Dendritic cell treated with granulocyte-macrophage colony-stimulating factor and Interleukin-4, amounts not matched to agents 40 ng/mL and 50 ng/mL, for 4 days (primary cell): Measurements from ENCODE around the gene MT2A.

ENCODE experiments used
- H3K27ac Mint-ChIP-seq: one replicate; pipeline ENCODE4 v1.8.0; 2022; ENCODE audit warnings: mild to moderate bottlenecking, mixed read lengths
- H3K27me3 Mint-ChIP-seq: one replicate; pipeline ENCODE4 v1.8.0; 2022; ENCODE audit warnings: mild to moderate bottlenecking, mixed read lengths
- H3K36me3 Mint-ChIP-seq: one replicate; pipeline ENCODE4 v1.8.0; 2022; ENCODE audit warnings: low read depth, mixed read lengths
- H3K4me1 Mint-ChIP-seq: one replicate; pipeline ENCODE4 v1.8.0; 2022; ENCODE audit warnings: low read depth, mixed read lengths
- H3K4me3 Mint-ChIP-seq: one replicate; pipeline ENCODE4 v1.8.0; 2022; ENCODE audit warnings: mild to moderate bottlenecking, moderate library complexity, mixed read lengths
- H3K9me3 Mint-ChIP-seq: one replicate; pipeline ENCODE4 v1.8.0; 2022; ENCODE audit warnings: mixed read lengths
- intact Hi-C: fragments of 100-400 bp; cut with micrococcal nuclease; formaldehyde crosslinking; loops from one replicate; pipeline ENCODE4 v1.15.0; 2022

Gene MT2A

GRCh38 chr16:56584276-56584675 lies 24.1 kb upstream of the MT2A start:
- H3K4me1 Mint-ChIP-seq = peaks cover 6% of the 10 kb centered on the region
- H3K27ac Mint-ChIP-seq = no peak overlapping the region
- no peaks in the 10 kb centered on the region for H3K9me3 Mint-ChIP-seq
- no peak overlapping the region for H3K4me3 Mint-ChIP-seq
- H3K27me3 Mint-ChIP-seq = peaks cover 61% of the 10 kb centered on the region
- intact Hi-C loops = no loop called here
- no peaks in the 10 kb centered on the region for H3K36me3 Mint-ChIP-seq

- Mint-ChIP-seq H3K36me3 (no peaks in the 10 kb centered on the region), H3K4me1 (peaks cover 26% of the 10 kb centered on the region), H3K9me3 (no peaks in the 10 kb centered on the region), H3K27ac (no peak overlapping the region), H3K4me3 (peak overlapping the region; percentile 40), H3K27me3 (peaks cover 57% of the 10 kb centered on the region)
- intact Hi-C loops = no loop called here
These were observed 19.6 kb upstream of the MT2A start for GRCh38 chr16:56588781-56589140.

- intact Hi-C loops = no loop called here
- H3K27me3 Mint-ChIP-seq = peaks cover 50% of the 10 kb centered on the region
- peak within 1 kb of the TSS; percentile 51 for H3K4me3 Mint-ChIP-seq
- peaks cover 26% of the 10 kb centered on the region for H3K4me1 Mint-ChIP-seq
- H3K27ac Mint-ChIP-seq = no peak within 1 kb of the TSS
- H3K36me3 Mint-ChIP-seq = no peaks in the 10 kb centered on the region
- no peaks in the 10 kb centered on the region for H3K9me3 Mint-ChIP-seq
These were observed 19.0 kb upstream of the MT2A start, which contains the start of gene MT3 for GRCh38 chr16:56589141-56590039. Gene MT3 (plus strand): TSS chr16:56589528. CDS start chr16:56589591, 63 bp downstream.

- peaks cover 26% of the 10 kb centered on the region for H3K4me1 Mint-ChIP-seq
- H3K27ac Mint-ChIP-seq = peak overlapping the region; percentile 18
- H3K4me3 Mint-ChIP-seq = no peak overlapping the region
- H3K9me3 Mint-ChIP-seq = no peaks in the 10 kb centered on the region
- peaks cover 45% of the 10 kb centered on the region for H3K27me3 Mint-ChIP-seq
- no peaks in the 10 kb centered on the region for H3K36me3 Mint-ChIP-seq
- intact Hi-C loops = no loop called here
These were observed 16.9 kb upstream of the MT2A start for GRCh38 chr16:56591377-56592060.

GRCh38 chr16:56593573-56594291 lies 14.7 kb upstream of the MT2A start:
- Mint-ChIP-seq H3K9me3 (no peaks in the 10 kb centered on the region), H3K4me3 (no peak overlapping the region), H3K27ac (no peak overlapping the region), H3K36me3 (no peaks in the 10 kb centered on the region), H3K27me3 (peaks cover 43% of the 10 kb centered on the region), H3K4me1 (peaks cover 25% of the 10 kb centered on the region)
- intact Hi-C loops = no loop called here

- Mint-ChIP-seq H3K9me3 (no peaks in the 10 kb centered on the region), H3K27me3 (peaks cover 38% of the 10 kb centered on the region), H3K36me3 (no peaks in the 10 kb centered on the region), H3K4me3 (no peak overlapping the region), H3K4me1 (peaks cover 20% of the 10 kb centered on the region), H3K27ac (no peak overlapping the region)
- intact Hi-C loops = no loop called here
These were observed 14.1 kb upstream of the MT2A start for GRCh38 chr16:56594292-56594619.

GRCh38 chr16:56600398-56600999 lies 7.9 kb upstream of the MT2A start:
- no peak overlapping the region for H3K4me3 Mint-ChIP-seq
- no peaks in the 10 kb centered on the region for H3K36me3 Mint-ChIP-seq
- no peaks in the 10 kb centered on the region for H3K4me1 Mint-ChIP-seq
- intact Hi-C loops = loop anchor here (1.0 to 2.0 kb wide), 3 partner anchors 23 to 102 kb away; no protein-coding TSS in a partner anchor
- H3K9me3 Mint-ChIP-seq = no peaks in the 10 kb centered on the region
- H3K27me3 Mint-ChIP-seq = peaks cover 40% of the 10 kb centered on the region
- H3K27ac Mint-ChIP-seq = no peak overlapping the region

- H3K9me3 Mint-ChIP-seq = no peaks in the 10 kb centered on the region
- H3K27ac Mint-ChIP-seq = no peak overlapping the region
- no peaks in the 10 kb centered on the region for H3K36me3 Mint-ChIP-seq
- intact Hi-C loops = loop anchor here (2.0 kb wide), 1 partner anchor 101 kb away; no protein-coding TSS in a partner anchor
- no peaks in the 10 kb centered on the region for H3K4me1 Mint-ChIP-seq
- H3K27me3 Mint-ChIP-seq = peaks cover 37% of the 10 kb centered on the region
- no peak overlapping the region for H3K4me3 Mint-ChIP-seq
These were observed 7.1 kb upstream of the MT2A start for GRCh38 chr16:56601325-56601724.

GRCh38 chr16:56603589-56603988 lies 4.8 kb upstream of the MT2A start:
- H3K9me3 Mint-ChIP-seq = no peaks in the 10 kb centered on the region
- intact Hi-C loops = no loop called here
- H3K27ac Mint-ChIP-seq = no peak overlapping the region

GRCh38 chr16:56604966-56605365 lies 3.4 kb upstream of the MT2A start:
- Mint-ChIP-seq H3K4me1 (peaks cover 30% of the 10 kb centered on the region), H3K27ac (no peak overlapping the region), H3K27me3 (peaks cover 21% of the 10 kb centered on the region), H3K36me3 (no peaks in the 10 kb centered on the region), H3K9me3 (no peaks in the 10 kb centered on the region), H3K4me3 (no peak overlapping the region)
- intact Hi-C loops = no loop called here

More at GRCh38 chr16:56603589-56603988, 4.8 kb upstream of the MT2A start:
- Mint-ChIP-seq H3K36me3 (no peaks in the 10 kb centered on the region), H3K27me3 (peaks cover 21% of the 10 kb centered on the region), H3K4me1 (peaks cover 18% of the 10 kb centered on the region), H3K4me3 (no peak overlapping the region)

- Mint-ChIP-seq H3K27ac (no peak overlapping the region), H3K4me3 (no peak overlapping the region), H3K4me1 (peaks cover 35% of the 10 kb centered on the region), H3K9me3 (no peaks in the 10 kb centered on the region), H3K36me3 (no peaks in the 10 kb centered on the region), H3K27me3 (peaks cover 17% of the 10 kb centered on the region)
- intact Hi-C loops = no loop called here
These were observed 2.9 kb upstream of the MT2A start for GRCh38 chr16:56605475-56605874.

GRCh38 chr16:56606071-56606475 lies 2.3 kb upstream of the MT2A start:
- H3K4me1 Mint-ChIP-seq = peaks cover 41% of the 10 kb centered on the region
- H3K27me3 Mint-ChIP-seq = peaks cover 11% of the 10 kb centered on the region
- H3K36me3 Mint-ChIP-seq = no peaks in the 10 kb centered on the region
- H3K27ac Mint-ChIP-seq = no peak overlapping the region
- no peak overlapping the region for H3K4me3 Mint-ChIP-seq
- intact Hi-C loops = no loop called here
- no peaks in the 10 kb centered on the region for H3K9me3 Mint-ChIP-seq

GRCh38 chr16:56606476-56607108 lies 1.8 kb upstream of the MT2A start:
- Mint-ChIP-seq H3K27ac (peak overlapping the region; percentile 86), H3K36me3 (no peaks in the 10 kb centered on the region), H3K4me1 (peaks cover 45% of the 10 kb centered on the region), H3K4me3 (no peak overlapping the region), H3K27me3 (peaks cover 8% of the 10 kb centered on the region), H3K9me3 (no peaks in the 10 kb centered on the region)
- intact Hi-C loops = no loop called here
